Nephron progenitor cell (in vitro differentiated cells): ENCODE data around the gene CDKL1.
A peak's percentile ranks its signal among the peaks of the same experiment; 100 is the strongest.

ENCODE experiments used
- DNase-seq: peaks from one replicate; pipeline ENCODE4 v3.0.0; 2021
- H3K27ac Mint-ChIP-seq: 2 replicates; pipeline ENCODE4 v1.8.0; 2021; ENCODE audit warnings: mild to moderate bottlenecking, moderate library complexity, mixed read lengths
- H3K27me3 Mint-ChIP-seq: 2 replicates; pipeline ENCODE4 v1.8.0; 2021; ENCODE audit warnings: mild to moderate bottlenecking, low read depth, mixed read lengths; ENCODE audit not compliant: poor library complexity
- H3K36me3 Mint-ChIP-seq: 2 replicates; pipeline ENCODE4 v1.8.0; 2021; ENCODE audit warnings: low read depth, mixed read lengths
- H3K4me1 Mint-ChIP-seq: 2 replicates; pipeline ENCODE4 v1.8.0; 2021; ENCODE audit warnings: mixed read lengths
- H3K4me3 Mint-ChIP-seq: 2 replicates; pipeline ENCODE4 v1.8.0; 2021; ENCODE audit warnings: mild to moderate bottlenecking, moderate library complexity, mixed read lengths
- H3K9me3 Mint-ChIP-seq: 2 replicates; pipeline ENCODE4 v1.8.0; 2021; ENCODE audit warnings: mild to moderate bottlenecking, moderate library complexity, mixed read lengths
- TF ChIP-seq, protein P1 (sequence below): fragments of 200-600 bp; sonication (generic); IDR thresholded peaks from 2 replicates; pipeline ENCODE4 v1.5.0; 2021; ENCODE audit warnings: antibody characterized with exemption

The CDKL1 gene

DNA sequence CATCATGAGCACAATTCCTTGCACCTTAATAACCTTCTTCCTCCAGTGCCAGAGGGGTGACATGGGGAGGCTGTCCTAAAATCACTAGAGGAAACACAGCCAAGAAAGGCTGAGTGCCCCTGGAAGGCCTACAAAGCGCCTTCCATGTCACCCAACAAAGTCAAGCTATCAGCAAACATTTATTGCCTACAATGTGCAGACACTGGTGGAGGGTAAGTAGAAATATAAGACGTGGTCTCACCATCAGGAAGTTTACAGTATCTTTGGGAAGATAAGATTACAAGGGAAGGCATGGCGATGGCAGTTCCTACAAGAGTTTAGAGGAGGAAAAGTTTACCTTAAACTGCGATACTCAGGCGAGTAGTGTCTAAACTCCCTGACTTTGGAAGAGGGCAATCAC lies 56.6 kb downstream of the CDKL1 start:
- DNase-seq = no peak
- TF ChIP-seq, protein P1, sequence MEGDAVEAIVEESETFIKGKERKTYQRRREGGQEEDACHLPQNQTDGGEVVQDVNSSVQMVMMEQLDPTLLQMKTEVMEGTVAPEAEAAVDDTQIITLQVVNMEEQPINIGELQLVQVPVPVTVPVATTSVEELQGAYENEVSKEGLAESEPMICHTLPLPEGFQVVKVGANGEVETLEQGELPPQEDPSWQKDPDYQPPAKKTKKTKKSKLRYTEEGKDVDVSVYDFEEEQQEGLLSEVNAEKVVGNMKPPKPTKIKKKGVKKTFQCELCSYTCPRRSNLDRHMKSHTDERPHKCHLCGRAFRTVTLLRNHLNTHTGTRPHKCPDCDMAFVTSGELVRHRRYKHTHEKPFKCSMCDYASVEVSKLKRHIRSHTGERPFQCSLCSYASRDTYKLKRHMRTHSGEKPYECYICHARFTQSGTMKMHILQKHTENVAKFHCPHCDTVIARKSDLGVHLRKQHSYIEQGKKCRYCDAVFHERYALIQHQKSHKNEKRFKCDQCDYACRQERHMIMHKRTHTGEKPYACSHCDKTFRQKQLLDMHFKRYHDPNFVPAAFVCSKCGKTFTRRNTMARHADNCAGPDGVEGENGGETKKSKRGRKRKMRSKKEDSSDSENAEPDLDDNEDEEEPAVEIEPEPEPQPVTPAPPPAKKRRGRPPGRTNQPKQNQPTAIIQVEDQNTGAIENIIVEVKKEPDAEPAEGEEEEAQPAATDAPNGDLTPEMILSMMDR = no peak
- Mint-ChIP-seq H3K4me1 (peaks cover 53% of the 10 kb centered on the region), H3K4me3 (no peak overlapping the region), H3K27me3 (peaks cover 2% of the 10 kb centered on the region), H3K36me3 (no peaks in the 10 kb centered on the region), H3K27ac (peak overlapping the region; percentile 85), H3K9me3 (no peaks in the 10 kb centered on the region)

DNA sequence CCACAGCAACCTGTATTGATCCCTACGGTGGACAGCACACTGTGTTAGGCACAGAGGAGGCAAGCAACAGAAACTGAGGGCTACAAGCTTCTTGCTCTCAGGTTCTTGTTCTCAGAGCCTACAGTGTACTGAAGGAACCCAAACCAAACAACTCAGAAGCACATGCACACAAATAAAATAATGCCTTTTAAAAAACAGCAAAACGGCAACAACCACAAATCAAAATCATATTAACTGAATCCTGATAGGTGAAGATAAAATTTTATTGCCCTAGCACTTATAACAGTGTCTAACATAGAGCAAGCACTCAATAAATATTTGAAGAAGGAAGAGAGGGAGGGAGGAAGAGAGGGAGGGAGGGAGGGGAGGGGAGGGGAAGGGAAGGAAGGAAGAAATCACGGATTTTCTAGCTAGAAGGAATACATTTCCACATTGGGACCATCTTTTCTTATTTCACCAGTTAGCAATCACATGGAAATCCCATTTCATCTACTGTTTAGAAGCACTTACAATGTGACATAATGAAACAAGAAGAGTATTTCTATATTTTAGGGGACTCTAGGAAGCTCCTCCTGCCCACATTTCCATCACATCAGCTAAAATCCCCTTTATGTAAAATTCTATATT lies 57.4 kb downstream of the CDKL1 start:
- H3K27me3 Mint-ChIP-seq = peaks cover 2% of the 10 kb centered on the region
- TF ChIP-seq, protein P1 = no peak
- H3K4me3 Mint-ChIP-seq = no peak overlapping the region
- H3K36me3 Mint-ChIP-seq = peaks cover 5% of the 10 kb centered on the region
- peaks cover 60% of the 10 kb centered on the region for H3K4me1 Mint-ChIP-seq
- peak overlapping the region; percentile 9 for H3K27ac Mint-ChIP-seq
- H3K9me3 Mint-ChIP-seq = no peaks in the 10 kb centered on the region
- DNase-seq = no peak

DNA sequence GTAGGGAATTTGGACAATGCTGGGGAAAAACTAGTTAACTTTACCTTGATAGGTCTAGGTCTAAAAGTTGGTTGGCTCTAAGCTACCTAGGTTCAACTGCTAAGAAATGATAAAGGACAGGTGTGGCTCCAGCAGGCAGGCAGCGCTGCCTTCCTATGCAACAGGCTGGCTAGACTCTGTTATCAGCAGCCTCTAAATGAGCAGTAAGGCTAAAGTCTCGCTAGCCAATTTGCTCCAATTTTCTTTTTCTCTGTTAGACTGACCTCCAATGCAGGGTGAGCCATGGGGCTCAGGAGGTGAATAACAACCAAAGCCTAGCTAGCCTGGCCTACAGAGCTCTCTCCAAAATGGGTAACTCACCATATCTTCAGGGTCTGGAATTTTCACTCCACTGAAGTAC lies 58.1 kb downstream of the CDKL1 start:
- TF ChIP-seq, protein P1 = no peak
- DNase-seq = no peak
- Mint-ChIP-seq H3K9me3 (no peaks in the 10 kb centered on the region), H3K36me3 (peaks cover 5% of the 10 kb centered on the region), H3K27me3 (peaks cover 2% of the 10 kb centered on the region), H3K4me1 (peaks cover 59% of the 10 kb centered on the region), H3K4me3 (no peak overlapping the region), H3K27ac (no peak overlapping the region)

DNA sequence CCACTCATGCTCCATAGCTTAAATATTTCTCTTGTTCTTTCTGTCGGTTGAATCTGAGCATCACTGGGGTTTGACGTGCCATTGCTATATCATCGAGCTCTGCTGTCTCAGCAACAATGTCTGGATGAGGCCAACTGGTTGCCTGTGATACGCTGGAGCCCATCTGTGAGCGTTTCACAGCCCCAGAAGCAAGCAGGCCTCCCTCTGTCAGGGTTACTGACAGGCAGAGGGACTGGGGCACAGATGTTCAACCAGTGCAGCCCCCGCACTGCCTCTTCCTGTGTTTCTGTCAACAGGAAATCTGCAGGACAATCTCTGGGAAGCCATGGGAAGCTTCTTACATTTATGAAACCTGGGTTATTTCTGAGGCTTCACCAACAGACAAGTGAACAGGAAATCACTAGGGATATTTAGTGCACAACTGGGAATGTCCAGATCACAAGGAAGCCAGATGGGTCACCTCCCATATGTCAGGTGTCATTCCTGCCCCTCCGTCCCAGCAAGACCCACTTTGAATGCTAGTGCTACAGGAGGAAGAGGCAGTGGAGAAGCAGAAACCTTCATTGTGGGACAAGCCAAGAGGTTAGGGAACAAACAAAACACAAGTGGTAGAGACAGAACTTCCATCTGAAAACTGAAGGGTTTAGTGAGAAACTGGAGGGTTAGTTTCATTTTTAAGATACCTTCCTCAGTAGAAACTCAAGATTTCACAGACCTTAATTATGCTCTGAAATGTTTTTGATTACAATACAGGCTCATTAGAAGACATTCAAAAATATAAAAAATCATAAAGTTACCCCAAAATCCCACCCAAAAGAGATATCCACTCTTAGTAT lies 60.5 kb downstream of the CDKL1 start:
- H3K4me1 Mint-ChIP-seq = peaks cover 42% of the 10 kb centered on the region
- H3K27me3 Mint-ChIP-seq = peaks cover 2% of the 10 kb centered on the region
- peak overlapping the region; percentile 67 for H3K4me3 Mint-ChIP-seq
- peaks cover 12% of the 10 kb centered on the region for H3K36me3 Mint-ChIP-seq
- H3K27ac Mint-ChIP-seq = peak overlapping the region; percentile 99
- no peaks in the 10 kb centered on the region for H3K9me3 Mint-ChIP-seq
- DNase-seq = peak; percentile 37
- TF ChIP-seq, protein P1 = no peak

DNA sequence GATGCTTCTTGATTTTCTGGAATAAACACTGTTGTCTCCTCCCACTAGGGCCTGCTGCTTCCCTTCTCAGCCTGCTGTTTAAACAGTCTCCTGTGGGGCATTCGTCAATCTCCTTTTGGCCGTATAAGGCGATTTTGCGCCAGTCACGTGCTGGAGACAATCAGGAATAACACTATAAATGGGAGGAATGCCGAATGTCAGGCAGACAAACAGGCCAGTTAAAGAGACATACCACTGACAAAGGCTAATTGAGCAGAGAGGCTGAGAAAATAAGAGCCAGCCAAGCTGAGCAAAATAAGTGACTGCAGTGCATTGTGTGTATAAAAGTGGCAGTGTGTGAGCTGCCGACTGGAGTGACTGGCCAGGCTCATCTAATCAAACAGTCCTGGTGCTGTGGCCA lies 61.3 kb downstream of the CDKL1 start:
- Mint-ChIP-seq H3K4me3 (peak overlapping the region; percentile 65), H3K36me3 (peaks cover 12% of the 10 kb centered on the region), H3K27ac (peak overlapping the region; percentile 99), H3K4me1 (peaks cover 37% of the 10 kb centered on the region), H3K9me3 (no peaks in the 10 kb centered on the region), H3K27me3 (peaks cover 2% of the 10 kb centered on the region)
- peak; percentile 27 for DNase-seq
- TF ChIP-seq, protein P1 = no peak
